Measurements from ENCODE around the gene SMOC2.
"Not testable (repeated sequence)": the region's sequence is repeated elsewhere in the genome, so short reads cannot be mapped to it uniquely, and the experiment has no call there.

SMOC2 gene

GRCh38 chr6:168609026-168609685 lies 168.2 kb downstream of the SMOC2 start:
- DNase-seq: no peak

GRCh38 chr6:168609914-168610490 lies 169.0 kb downstream of the SMOC2 start:
- DNase-seq: no peak

- not testable (repeated sequence) for DNase-seq
Observed at GRCh38 chr6:168610966-168611365, 170.0 kb downstream of the SMOC2 start.

GRCh38 chr6:168611691-168612090 lies 170.7 kb downstream of the SMOC2 start:
- no peak for DNase-seq

- DNase-seq: no peak
Observed at GRCh38 chr6:168612586-168612985, 171.6 kb downstream of the SMOC2 start.

- DNase-seq: no peak
Observed at GRCh38 chr6:168615837-168616236, 174.9 kb downstream of the SMOC2 start.

GRCh38 chr6:168616816-168617765 lies 176.1 kb downstream of the SMOC2 start:
- no peak for DNase-seq

- DNase-seq: no peak
Observed at GRCh38 chr6:168618546-168619315, 177.7 kb downstream of the SMOC2 start.

- no peak for DNase-seq
Observed at GRCh38 chr6:168619560-168620314, 178.8 kb downstream of the SMOC2 start.

- DNase-seq: no peak
Observed at GRCh38 chr6:168620578-168620977, 179.6 kb downstream of the SMOC2 start.

- no peak for DNase-seq
Observed at GRCh38 chr6:168623736-168624135, 182.8 kb downstream of the SMOC2 start.

GRCh38 chr6:168624540-168624939 lies 183.6 kb downstream of the SMOC2 start:
- DNase-seq: no peak

GRCh38 chr6:168624948-168625347 lies 184.0 kb downstream of the SMOC2 start:
- no peak for DNase-seq

- DNase-seq: no peak
Observed at GRCh38 chr6:168625602-168626001, 184.6 kb downstream of the SMOC2 start.

GRCh38 chr6:168626046-168626602 lies 185.1 kb downstream of the SMOC2 start:
- no peak for DNase-seq

GRCh38 chr6:168627506-168628175 lies 186.7 kb downstream of the SMOC2 start:
- no peak for DNase-seq

GRCh38 chr6:168628176-168628553 lies 187.2 kb downstream of the SMOC2 start:
- no peak for DNase-seq

GRCh38 chr6:168628732-168629245 lies 187.8 kb downstream of the SMOC2 start:
- no peak for DNase-seq

GRCh38 chr6:168631564-168631963 lies 190.6 kb downstream of the SMOC2 start:
- DNase-seq: no peak

GRCh38 chr6:168632694-168633093 lies 191.7 kb downstream of the SMOC2 start:
- DNase-seq: no peak
